Activated T-helper 1 cell treated with Interleukin-2 at 50 U/mL for 16 hours (primary cell): Measurements from ENCODE around the gene SPSB3.

Source experiments
- DNase-seq: peaks from one replicate; pipeline ENCODE4 v3.0.0-alpha.2; 2020; ENCODE audit warnings: low read depth

Gene SPSB3

DNA sequence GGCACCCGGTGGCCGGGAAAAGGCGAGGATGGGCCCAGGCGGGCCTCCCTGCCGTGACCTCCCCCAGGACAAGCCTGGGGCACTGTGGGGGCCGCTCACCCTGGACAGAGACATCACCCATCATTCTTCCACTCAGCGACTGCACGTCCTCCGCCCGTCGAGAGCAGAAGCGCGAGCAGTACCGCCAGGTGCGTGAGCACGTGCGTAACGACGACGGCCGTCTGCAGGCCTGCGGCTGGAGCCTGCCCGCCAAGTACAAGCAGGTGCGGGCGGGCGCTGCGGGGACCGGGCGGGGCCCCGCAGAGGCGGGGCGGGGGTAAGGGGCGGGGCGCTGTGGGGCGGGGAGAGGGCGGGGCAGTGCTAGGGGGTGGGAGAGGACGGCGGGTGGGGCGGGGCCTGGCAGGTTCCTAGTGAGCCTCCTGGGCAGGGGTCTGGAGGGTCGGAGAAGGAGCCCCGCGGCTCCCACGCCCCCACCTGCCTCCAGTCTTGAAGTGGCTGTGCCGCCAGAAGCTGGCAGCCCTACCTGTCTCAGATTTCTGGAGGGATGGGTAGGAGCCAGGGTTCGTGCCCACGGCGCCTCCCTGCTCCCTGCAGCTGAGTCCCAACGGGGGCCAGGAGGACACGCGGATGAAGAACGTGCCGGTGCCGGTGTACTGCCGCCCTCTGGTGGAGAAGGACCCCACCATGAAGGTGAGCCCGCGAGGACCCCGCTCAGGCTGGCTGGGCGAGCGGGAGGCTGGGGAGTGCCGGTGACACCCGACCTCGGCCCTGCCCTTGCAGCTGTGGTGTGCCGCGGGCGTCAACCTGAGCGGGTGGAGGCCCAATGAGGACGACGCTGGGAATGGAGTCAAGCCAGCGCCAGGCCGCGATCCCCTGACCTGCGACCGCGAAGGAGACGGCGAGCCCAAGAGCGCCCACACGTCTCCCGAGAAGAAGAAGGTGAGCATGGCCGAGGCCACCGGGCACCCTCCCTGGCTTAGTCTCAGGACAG is 18.6 kb downstream of the SPSB3 start:
- no peak for DNase-seq

DNA sequence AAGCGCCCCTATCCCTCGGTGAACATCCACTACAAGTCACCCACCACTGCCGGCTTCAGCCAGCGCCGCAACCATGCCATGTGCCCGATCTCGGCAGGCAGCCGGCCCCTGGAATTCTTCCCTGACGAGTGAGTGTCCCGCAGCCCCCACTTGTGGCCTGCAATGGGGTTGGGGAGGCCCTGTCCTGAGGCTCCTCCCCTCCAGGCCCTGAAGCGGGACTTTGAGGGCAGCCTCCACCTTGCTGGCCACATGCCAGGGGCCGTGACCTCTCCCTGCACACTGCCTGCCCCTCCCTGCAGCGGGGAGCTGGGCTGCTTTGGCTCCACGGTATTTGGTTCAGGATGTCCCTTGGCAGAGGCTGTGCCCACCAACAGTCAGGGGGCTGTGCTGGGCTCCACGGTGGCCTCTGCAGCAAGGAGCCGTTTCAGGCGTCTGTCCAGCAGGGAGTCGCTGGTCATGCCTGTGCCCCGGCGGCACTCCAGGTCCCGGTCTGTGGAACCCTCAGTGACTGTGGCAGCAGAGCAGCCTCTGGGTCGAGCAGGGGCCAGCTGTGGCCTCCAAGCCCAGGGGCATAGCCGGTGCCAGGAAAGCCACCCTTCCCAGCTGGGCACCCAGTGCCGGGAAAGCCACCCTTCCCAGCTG is 19.4 kb downstream of the SPSB3 start:
- no peak for DNase-seq

DNA sequence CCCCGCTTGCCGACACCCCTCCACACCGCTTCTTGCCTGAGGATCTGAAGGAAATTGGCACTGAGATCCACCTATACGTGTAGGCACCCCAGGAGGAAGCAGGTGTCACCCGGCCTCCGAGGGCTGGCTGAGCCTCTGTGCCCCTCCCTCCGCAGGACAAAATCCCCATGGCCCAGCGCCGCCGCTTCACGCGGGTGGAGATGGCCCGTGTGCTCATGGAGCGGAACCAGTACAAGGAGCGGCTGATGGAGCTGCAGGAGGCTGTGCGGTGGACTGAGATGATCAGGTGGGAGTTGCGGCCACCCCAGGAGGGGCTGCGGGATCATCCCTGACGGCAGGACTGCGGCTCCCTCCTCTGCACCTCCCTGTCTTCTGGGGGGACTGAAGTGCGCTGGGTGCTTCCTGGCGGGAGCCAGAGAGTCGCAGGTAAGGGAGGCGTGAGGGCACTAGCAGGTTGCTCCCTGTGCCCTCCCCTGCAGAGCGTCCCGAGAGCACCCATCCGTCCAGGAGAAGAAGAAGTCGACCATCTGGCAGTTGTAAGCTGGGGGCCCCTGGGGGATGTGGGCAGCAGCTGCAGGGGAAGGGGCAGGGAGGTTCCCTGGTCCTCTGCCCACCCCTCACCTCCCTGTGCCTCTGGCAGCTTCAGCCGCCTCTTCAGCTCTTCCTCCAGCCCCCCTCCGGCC is 20.0 kb downstream of the SPSB3 start:
- DNase-seq, result no peak

DNA sequence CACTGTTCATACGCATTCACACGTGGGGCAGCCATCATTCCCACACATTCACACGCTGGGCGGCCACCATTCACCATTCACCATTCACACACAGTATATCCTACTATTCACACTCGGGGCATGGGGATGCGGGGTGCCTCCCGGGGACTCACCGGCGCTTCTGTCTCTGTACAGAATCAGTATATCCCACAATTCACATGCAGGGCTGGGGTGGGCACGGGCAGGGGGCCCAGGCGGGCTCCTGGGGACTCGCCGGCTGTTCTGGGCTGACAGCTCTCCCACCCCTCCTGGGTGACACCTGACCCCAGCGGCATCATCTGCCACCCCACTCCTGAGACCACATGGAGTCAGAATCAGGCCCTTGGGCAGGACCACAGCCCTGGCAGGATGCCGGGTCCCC is 20.6 kb downstream of the SPSB3 start:
- no peak for DNase-seq

DNA sequence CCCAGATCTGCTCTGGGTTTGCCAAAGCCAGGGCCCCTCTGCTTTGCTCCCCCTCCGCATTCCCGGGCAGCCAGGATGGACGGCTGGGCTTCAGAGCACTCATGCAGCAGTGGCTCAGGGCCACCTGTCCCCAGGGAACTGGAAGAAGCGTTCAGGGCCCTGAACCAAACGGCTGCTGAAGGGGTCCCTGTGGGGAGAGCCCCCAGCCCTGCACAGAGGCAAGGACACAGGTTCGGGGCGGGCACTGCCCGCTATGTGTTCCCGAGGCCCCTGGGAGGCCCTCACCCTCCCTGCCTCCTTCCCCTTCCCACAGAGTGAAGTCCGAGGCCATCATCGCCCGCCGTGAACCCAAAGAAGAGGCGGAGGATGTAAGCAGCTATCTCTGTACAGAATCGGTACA is 21.5 kb downstream of the SPSB3 start:
- DNase-seq, result no peak

DNA sequence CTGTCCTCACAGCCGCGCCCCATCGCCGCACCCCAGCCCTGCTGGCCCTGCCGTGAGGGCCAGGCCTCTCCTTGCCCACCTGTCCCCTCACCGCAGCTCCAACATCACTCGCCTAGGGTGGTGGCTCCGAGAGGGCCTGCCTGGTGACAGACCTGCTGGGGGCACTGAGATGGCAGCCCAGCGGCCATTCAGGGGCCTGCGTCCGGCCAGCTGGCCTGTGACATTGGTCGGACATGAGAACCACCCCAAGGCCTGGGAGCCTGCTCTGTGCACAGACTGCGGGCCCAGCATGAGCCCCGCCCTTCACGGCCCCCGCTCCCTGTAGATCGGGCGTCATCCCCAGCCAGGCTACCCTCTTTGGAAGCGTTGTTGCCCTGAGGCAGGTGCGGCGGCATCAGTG is 22.9 kb downstream of the SPSB3 start:
- DNase-seq, result no peak

DNA sequence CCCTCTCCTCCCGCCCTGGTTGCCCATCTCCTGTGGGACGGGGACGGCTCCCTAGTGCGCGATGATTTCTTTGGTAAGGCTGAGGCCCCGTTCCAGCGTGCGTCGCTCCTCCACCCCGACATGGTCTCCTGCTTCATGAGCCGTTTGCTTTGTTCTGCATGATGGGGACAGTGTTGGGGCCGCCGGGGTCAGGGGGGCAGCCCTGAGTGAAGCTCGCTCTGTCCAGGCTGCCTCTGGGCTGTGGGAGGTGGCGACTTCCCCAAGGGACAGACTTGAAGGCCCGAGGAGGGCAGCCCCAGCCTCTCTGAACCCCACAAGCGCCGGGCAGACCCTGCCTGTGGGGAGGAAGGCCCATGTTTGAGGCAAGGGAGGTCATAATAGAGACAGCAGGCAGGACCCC is 23.4 kb downstream of the SPSB3 start:
- no peak for DNase-seq

DNA sequence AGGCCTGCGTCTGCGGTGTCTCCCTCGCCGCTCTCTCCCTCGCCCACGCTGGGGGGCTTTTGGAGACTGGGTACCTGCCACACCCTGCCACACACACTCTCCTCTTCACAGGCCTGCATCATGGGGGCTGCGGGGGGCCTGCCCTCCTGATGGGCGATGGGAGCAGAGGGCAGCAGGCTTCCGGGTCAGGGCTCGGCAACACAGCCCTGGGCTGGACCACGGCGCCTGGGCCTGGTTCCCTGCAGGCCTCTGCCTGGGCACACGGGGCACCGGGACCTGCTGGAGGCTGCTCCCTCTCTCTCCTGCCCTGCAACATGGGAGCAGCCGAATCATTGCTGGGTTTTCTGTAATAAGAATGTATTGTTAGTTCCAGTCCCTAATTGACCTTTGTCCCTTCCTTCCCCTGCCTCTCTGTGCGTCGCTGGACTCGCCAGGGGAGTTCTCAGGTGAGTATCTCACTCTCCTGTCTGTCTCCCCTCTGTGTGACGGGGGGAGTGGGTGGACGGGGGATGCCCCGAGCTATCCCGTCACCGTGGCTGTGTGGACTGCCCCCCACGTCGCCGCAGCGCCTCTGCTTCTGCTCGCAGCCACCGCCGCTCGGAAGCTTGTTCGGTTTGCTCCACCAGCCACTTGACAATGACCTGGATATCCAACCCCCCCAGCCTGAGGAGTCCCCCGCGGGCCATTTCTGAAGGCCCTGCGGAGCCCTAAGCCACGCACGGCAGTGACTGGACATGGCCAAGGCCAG is 24.5 kb downstream of the SPSB3 start:
- DNase-seq, result no peak

DNA sequence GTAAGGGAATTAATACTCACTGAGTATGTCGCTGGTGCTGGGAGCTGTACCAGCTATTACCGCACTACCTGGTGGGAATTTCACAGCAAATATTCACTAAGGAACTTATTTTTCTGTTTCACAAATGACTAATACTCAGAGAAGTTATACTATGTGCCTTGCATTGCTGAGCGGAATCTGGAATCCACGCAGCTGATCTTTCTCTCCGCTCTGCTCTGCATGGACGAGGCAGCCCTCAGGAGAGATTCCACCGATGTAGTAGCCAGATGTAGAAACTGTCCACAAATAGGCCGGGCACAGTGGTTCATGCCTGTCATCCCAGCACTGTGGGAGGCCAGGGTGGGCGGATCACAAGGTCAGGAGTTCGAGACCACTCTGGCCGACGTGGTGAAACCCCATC is 28.2 kb downstream of the SPSB3 start:
- no peak for DNase-seq

DNA sequence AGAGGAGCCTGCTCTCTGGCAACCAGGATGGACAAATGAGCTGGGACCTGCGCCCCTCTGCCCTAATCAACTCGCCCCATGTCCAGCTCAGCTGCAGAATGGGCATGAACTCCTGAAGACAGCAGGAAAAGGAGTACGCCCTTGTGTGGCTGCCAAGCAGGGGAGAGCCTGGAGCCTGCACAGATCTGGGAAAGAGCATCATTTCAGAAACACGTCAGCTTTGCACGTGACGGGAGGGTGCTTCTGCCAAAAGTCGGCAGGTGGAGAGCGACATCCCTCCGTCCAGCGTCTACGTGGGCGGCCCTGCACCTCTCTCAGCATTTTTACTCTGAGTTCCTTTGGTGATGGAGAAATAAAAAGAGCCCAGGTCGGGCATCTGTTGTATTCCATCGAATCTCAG is 29.5 kb downstream of the SPSB3 start:
- DNase-seq, result no peak

DNA sequence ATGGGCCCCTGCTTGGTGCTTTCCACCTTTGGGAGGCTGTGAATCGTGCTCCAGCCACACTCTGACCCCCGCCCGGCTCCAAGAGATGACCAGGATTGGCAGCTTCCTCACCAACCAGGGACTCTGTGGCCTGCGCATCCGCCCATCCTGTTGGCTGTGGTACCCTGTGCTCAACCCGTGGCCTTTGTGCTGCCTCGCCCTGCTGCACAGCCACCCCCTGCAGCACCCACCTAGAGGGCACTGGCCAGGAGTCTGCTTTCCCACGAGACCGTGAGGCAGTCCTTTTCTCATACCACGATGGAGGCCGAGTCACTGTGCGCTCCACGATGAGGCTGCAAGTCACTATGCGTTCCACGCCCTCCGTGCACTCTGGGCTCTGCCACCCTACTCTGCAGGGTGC is 30.4 kb downstream of the SPSB3 start:
- no peak for DNase-seq

DNA sequence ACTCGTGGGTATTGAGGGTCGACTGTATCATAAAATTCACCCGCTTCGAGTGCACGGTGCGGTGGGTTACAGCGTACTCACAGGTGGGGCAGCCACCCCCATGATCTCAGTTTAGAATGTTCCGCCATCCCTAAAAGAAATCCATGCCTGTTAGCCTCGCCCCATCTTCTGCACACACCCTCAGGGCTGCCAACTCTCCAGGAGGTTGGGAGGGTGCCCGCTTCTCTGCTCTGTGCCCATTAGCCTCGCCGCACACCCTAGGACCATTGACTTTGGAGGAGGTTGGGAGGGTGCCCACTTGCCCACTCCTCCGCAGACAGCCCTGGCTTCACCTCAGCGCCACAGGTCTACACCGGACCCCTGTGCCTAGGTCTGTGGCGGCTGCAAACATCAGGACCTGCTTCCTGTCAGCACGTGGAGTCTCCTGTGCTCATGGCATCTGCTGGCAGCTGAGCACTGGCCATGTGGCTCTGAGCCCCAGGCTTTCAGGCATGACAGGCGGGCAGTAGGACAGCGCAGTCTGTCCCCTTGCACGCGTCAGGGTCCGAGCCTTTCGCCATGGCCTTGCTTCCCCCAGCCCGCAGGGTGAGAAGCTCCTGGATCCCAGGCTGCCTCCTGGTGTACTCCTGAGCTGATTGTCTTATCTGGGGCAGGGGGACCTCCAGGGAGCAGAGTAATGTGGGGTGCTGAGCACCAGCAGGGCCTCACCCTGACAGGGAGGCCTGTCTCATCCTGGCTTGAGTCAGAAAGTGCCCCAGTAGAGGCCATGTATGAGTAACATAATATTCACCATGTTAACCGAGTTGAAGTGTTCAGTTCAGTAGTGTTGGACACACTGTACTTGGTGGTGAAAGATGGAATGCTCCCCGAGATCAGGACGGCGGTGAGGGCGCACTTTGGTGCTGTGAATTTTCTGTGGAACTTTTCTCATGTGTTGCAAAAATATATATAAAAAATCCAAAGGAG is 32.9 kb downstream of the SPSB3 start:
- no peak for DNase-seq

DNA sequence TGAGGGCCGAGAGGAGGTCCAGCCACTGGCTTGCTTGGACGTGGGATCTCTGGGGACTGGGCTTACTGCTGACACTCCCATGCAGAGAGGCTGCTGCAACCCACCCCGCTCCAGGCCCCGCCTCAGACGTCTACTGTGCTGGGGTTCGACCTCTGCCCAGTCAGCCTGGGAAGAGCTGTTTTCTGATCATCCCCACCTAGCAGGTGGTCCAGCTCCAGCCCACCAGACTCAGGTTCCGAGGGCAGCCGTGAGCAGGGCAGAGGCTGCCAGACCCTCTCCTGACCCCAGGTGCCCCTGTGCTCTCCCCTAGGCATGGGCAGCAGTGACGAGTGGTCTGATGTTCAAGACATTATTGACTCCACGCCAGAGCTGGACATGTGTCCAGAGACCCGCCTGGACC is 34.4 kb downstream of the SPSB3 start:
- no peak for DNase-seq

DNA sequence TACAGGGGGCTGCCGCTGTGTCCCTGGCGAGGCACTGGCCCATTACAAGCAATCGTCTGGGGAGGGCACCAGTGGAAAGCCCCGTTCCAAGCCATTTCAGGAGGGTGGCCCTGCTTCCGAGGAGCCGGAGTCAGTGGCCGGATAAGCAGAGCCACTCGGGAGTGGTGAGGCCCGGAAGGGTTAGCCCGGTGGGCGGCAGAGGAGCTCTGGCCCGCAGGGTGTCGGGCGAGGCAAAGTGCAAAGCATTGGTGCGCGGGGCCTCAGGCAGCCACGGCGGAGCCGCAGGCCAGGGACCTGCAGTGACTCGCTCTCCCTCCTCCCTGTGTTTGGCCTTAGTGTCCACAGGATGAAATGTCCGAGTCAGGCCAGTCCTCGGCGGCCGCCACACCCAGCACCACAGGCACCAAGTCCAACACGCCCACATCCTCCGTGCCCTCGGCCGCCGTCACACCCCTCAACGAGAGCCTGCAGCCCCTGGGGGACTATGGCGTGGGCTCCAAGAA is 35.6 kb downstream of the SPSB3 start:
- DNase-seq, result no peak

DNA sequence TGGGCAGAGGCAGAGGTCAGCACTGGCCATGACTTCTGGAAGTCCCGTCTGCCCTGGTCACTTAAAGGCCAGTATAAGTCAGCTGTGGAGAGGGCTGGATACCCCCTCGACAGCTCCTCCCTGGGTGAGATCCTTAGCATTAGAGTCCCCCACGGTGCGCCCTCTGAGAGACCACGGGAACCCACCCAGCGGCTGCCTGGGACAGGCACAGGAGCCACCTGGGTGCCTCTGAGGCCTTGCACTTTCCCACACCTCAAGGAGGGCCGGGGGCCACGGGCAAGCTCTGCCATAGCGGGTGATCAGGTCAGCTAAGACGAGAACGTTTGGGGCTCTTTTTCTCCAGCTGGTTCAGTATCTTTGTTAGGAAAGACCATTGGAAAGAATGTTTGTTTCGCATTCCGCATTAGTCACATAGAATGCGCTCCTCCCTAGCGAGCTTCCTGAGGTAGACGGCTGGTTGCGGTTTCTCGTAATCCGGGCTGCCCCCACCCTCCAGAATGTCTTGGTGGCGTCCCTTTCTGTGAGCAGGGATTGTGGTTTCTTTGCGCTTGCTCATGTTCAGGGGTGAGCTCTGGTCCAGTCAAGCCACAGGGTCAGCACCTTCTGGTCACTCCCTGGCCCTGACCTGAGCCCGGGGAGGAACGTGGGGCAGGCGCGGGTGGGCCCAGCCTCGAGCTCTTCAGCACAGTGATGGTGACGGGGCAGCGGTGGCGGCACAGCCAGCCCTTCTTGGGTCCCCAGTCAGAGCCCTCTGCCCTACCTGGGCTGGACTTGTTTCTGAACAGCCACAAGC is 36.3 kb downstream of the SPSB3 start:
- no peak for DNase-seq

DNA sequence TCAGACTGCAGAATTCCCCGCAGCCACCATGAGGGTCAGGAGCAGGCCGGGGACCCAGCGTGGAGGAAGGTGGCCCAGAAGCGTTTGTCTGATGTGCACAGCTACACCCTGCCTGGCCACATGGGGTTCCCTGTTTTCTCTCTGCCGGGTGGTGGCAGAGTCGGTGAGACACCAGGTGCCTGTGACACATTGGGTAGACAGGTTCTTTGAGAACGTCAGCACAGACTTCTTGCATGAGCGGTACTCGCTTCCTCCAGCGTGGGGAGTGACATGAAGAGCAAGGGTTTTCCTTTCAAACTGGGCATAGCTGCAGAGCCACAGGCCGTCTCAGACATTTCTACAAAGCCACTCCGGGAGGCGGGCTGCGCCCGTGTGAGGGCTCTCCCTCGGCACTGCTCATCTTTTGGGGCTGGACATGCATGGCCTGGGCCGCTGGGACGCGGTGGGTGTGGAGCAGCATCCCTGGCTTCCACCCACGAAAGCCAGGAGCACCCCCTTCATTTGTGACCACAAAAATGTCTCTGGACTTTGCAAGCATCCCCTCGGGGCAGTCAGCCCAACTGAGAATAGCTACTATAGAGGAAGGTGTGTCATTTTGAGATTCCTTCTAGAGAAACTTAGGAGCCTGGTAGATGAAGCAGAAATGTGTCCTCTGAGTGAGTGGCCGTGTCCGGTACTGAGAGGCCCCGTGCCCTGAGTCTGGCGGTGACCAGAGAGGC is 37.0 kb downstream of the SPSB3 start:
- DNase-seq, result no peak

DNA sequence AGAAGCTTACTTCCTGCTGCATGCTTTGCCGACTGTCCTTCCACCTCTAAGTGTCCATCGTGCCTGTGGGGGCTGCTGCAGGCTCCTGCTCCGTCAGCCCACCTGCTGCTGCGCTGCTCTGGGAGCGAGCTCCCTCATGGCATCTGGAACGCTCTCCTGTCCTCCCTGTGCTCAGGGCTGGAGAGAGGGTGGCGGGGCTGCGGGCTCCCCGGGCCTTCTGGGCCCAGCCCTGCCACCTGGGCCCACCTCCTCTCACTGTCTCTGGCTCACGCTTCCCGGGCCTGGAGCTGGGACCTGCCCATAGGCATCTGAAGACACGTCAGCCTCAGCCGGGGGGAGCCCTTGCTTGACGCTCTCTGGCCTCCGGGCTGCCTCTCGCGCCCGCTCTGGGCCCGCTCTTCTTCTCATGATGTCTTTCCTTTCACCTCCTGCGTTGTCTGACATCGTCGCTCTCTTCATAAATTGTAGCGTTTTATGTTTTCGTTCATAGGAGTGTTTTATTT is 38.0 kb downstream of the SPSB3 start:
- DNase-seq, result no peak

DNA sequence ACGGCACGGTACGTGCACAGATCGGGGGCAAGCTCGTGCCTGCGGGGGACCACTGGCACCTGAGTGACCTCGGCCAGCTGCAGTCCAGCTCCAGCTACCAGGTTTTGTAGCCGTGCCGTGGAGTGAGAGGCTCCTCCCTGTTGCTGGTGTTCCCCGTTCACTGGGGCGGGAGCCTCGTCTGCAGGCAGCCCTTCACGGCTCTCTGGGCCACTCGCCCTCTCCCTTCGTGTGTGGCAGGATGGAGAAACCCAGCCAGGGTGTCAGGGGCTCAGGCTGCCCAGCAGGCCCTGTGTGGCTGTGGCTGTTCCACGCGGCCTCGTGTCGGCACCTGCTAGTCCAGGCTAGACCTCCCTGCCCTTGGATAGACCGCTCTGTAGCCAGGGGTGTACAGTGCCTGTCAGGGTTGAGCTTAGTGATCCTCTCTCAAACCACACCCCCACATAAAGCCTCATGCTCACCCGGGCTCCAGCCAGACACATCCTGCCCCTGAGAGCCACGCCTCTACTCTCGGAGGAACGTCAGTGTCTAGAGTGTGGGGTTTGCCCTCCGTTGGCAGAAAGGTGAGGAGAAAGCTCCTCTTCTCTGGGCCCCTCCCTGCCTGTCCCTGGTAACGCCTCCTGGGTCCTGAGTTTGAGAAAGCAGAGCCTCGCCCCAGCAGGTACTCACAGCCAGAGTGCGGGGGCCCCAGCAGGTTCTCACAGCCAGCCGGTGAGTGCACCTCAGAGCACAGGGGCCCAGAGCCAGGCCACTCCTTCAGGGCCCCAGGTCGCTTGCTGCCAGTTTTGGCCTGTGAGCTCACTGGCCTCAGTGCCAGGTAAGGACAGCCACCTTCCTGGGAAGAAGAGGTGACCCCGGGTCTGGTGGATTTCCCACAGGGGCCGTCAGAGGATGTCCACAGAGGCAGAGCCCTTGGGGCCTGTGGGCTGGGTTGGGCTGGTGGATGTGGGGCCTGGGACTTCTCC is 38.7 kb downstream of the SPSB3 start:
- no peak for DNase-seq
